PC-9 (cell line): ENCODE data around the gene RAB10.
"Not testable (repeated sequence)": the region's sequence is repeated elsewhere in the genome, so short reads cannot be mapped to it uniquely, and the experiment has no call there.

Source experiments
- CTCF ChIP-seq: fragments of 200-600 bp; sonication (generic); conservative IDR thresholded peaks from 2 replicates; pipeline ENCODE4 v1.6.1; 2017; ENCODE audit warnings: mixed run types, antibody characterized with exemption, mild to moderate bottlenecking, moderate library complexity
- EZH2 ChIP-seq: fragments of 200-600 bp; sonication (generic); IDR thresholded peaks from 2 replicates; pipeline ENCODE4 v1.8.0; 2017; ENCODE audit warnings: antibody characterized with exemption, low read depth

- TF ChIP-seq EZH2, CTCF: not testable (repeated sequence)
Observed at GRCh38 chr2:26166541-26166940, 132.7 kb downstream of the RAB10 start.
